Ishikawa (cell line): Measurements from ENCODE around the gene LATS2.

Experiments used
- CEBPB ChIP-seq: IDR thresholded peaks from 2 replicates; pipeline ENCODE4 v1.6.1; 2012
- CREB1 ChIP-seq: IDR thresholded peaks from 2 replicates; pipeline ENCODE4 v1.6.1; 2012; ENCODE audit warnings: low read depth
- EGR1 ChIP-seq: IDR thresholded peaks from 2 replicates; pipeline ENCODE4 v1.6.1; 2012
- EP300 ChIP-seq: IDR thresholded peaks from 2 replicates; pipeline ENCODE4 v1.6.1; 2012; ENCODE audit warnings: borderline replicate concordance
- FOXM1 ChIP-seq: IDR thresholded peaks from 2 replicates; pipeline ENCODE4 v1.6.1; 2012; ENCODE audit warnings: low read depth, borderline replicate concordance
- NFIC ChIP-seq: IDR thresholded peaks from 2 replicates; pipeline ENCODE4 v1.6.1; 2012
- RAD21 ChIP-seq: IDR thresholded peaks from 2 replicates; pipeline ENCODE4 v1.6.1; 2012; ENCODE audit warnings: low read depth
- REST ChIP-seq: IDR thresholded peaks from 2 replicates; pipeline ENCODE4 v1.6.1; 2012; ENCODE audit warnings: low read depth, mild to moderate bottlenecking
- TAF1 ChIP-seq: IDR thresholded peaks from 2 replicates; pipeline ENCODE4 v1.6.1; 2012; ENCODE audit warnings: low read depth, mild to moderate bottlenecking
- TCF12 ChIP-seq: IDR thresholded peaks from 2 replicates; pipeline ENCODE4 v1.6.1; 2012; ENCODE audit warnings: low read depth
- TEAD4 ChIP-seq: IDR thresholded peaks from 2 replicates; pipeline ENCODE4 v1.6.1; 2012
- YY1 ChIP-seq: IDR thresholded peaks from 2 replicates; pipeline ENCODE4 v1.6.1; 2012; ENCODE audit warnings: low read depth
- ZBTB7A ChIP-seq: IDR thresholded peaks from 2 replicates; pipeline ENCODE4 v1.6.1; 2012; ENCODE audit warnings: low read depth
- TF ChIP-seq, protein P1 (sequence below): IDR thresholded peaks from 2 replicates; pipeline ENCODE4 v1.6.1; 2012
- TF ChIP-seq, protein P2 (sequence below): IDR thresholded peaks from 2 replicates; pipeline ENCODE4 v1.6.1; 2012

Gene LATS2

DNA sequence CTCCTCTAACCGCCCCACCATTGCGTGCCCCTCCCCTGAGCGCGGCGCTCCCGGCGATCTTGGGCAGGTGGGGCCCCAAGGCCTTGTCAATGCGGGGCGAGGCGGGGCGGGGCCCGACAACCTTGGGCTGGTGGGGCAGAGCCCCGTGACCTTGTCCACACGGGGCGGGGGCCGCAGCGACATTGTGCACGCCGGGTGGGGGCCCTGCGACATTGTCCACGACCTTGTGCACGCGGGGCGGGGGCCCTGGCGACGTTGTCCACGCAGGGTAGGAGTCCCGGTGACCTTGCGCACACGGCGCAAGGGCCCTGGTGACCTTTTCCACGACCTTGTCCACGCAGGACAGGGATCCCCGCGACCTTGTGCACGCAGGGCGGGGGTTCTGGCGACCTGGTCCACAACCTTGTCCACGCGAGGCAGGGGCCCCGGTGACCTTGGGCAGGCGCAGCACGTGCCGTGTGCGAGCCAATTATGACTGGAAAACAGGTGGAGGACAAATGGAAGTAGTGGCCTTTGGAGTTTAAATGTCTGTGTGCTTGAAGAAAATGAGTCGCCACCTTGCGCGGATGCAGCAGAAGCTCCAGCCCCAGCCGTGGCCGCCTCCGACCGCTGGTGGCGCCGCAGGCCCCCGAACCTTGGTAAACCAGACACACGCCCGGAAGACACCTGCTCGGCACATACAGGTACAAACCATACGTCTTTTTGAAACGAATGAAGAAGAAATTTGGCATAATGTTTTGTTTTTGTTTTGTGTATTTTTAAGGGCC lies 62.6 kb downstream of the LATS2 start:
- no peak for TF ChIP-seq RAD21

GRCh38 chr13:20997301-20998161 lies 63.9 kb downstream of the LATS2 start:
- TF ChIP-seq YY1 (no peak), CEBPB (no peak)
- TF ChIP-seq, protein P1, sequence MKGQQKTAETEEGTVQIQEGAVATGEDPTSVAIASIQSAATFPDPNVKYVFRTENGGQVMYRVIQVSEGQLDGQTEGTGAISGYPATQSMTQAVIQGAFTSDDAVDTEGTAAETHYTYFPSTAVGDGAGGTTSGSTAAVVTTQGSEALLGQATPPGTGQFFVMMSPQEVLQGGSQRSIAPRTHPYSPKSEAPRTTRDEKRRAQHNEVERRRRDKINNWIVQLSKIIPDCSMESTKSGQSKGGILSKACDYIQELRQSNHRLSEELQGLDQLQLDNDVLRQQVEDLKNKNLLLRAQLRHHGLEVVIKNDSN, result no peak

DNA sequence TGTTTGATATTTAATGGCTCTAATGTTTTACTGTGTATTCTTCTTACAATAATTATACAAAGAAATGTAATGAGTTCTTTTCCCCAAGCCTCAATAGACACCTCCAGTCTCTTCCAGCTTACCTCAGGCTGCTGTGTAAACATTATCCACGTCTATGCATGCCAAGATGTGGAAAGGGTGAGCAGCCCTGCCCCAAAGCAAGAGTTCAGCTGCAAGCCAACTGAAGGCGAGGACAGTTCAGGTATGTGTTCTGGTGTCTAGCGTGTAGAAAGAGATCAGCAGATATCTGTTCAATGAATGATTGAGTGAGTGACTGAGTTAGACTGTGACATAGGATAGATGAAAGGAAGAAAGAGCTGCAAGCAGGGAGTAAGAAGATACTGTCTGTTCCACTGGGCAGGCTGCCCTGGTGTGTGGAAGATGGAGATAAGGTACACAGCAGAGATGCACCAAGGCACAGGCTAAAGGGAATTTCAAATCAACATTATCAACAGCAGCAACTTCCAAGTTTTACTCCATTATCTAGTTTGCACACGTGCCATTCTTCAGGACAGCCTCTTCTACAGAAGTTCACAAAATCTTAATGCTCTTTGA lies 66.0 kb downstream of the LATS2 start:
- no peak for TF ChIP-seq CREB1
- TF ChIP-seq REST, result no peak
- TF ChIP-seq TCF12, result no peak
- no peak for TF ChIP-seq NFIC
- TF ChIP-seq CEBPB, result no peak
- no peak for TF ChIP-seq TEAD4
- no peak for TF ChIP-seq FOXM1
- TF ChIP-seq EGR1, result no peak
- no peak for TF ChIP-seq TAF1

GRCh38 chr13:20994441-20994821 lies 67.0 kb downstream of the LATS2 start:
- TF ChIP-seq FOXM1, result no peak
- TF ChIP-seq, protein P1, result no peak

DNA sequence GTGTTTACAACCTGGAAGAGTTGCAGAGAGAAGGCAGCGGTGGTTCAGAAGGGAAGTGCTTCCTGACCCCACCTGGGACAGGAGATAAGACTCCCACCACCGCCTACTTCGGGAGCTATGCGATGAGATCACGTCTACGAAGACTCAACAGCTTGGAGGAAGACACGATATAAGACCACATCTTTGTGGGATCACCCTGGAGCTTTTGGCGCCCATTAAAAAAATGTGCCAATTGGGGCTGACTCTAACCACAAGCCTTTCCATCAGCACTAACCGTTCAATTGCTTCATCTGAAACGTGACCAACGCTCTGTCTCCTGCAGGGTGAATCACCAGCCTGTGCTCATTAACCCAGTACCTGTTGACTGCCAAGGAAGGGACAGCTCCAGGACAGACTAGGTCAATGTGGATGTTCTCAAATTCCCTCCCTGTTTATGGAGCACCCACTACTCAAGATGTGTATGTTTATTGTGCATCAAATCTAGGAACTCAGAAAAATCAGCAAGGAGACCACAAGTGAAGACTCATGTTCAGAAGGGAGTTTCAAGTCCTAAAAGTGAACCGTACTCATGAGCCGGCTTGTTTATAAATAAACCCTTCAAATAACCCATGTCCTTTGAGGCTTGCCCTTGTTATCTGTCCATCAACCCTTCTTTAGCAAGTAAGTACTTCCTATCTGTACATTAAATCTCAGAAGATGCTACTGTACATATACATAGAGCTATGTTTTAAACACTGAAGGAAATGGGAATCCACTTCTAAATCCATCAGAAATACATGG lies 67.5 kb downstream of the LATS2 start:
- no peak for TF ChIP-seq FOXM1
- no peak for TF ChIP-seq CREB1
- no peak for TF ChIP-seq REST
- TF ChIP-seq ZBTB7A, result no peak
- TF ChIP-seq EGR1, result no peak
- TF ChIP-seq NFIC, result no peak
- TF ChIP-seq, protein P2, sequence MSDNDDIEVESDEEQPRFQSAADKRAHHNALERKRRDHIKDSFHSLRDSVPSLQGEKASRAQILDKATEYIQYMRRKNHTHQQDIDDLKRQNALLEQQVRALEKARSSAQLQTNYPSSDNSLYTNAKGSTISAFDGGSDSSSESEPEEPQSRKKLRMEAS, result no peak
- TF ChIP-seq EP300, result no peak
- TF ChIP-seq TEAD4, result no peak
- TF ChIP-seq TAF1, result no peak
- TF ChIP-seq YY1, result no peak

DNA sequence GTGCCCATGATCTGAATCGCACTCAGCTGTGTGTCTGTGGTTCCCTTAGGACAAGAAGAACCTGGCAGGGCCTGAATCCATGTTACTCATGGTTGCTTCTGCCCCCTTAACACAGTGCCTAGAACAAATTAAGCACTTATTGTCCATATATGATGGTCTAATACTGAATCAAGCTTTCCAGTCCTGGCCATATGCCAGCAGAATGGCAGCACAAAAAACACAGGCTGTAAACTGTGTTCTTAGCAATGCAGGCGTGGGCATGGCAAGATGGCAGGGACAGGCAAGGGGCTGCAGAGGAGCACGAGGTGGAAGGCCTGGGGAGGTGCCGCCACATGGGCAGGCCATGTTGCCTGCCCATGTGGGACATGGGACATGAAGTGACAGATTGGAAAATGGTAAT lies 68.2 kb downstream of the LATS2 start:
- TF ChIP-seq EP300 (no peak), REST (no peak), CEBPB (no peak), CREB1 (no peak), TCF12 (no peak), FOXM1 (no peak), YY1 (no peak), TAF1 (no peak), NFIC (no peak), RAD21 (no peak), TEAD4 (no peak), EGR1 (no peak), ZBTB7A (no peak)
- TF ChIP-seq, protein P1, result no peak
- TF ChIP-seq, protein P2, result no peak
